Epithelial cell of proximal tubule (primary cell): ENCODE measurements around the gene DLK1. TPM values are rescaled to one million over a fixed set of nuclear protein-coding genes. Genes with fewer than 3 reads are reported as not detected.

ENCODE experiments used
- DNase-seq: peaks from one replicate; pipeline ENCODE4 v3.0.0-alpha.2; 2011; ENCODE audit warnings: low read depth
- H3K4me3 ChIP-seq: 2 replicates; pipeline ENCODE4 v1.5.1; 2011; ENCODE audit warnings: low read depth, mild to moderate bottlenecking, low read length
- CTCF ChIP-seq: conservative IDR thresholded peaks from 2 replicates; pipeline ENCODE4 v1.5.1; 2012; ENCODE audit warnings: low read depth, mild to moderate bottlenecking, low read length
- total RNA-seq: library from RNA; depleted of rRNA; stranded (reverse); fragments of >200 nt; gene quantifications from 2 replicates; pipeline ENCODE4 v1.2.3, GENCODE V29; 2015

Gene DLK1
- total RNA-seq, 1 donor from 2014 or later: not detected

GRCh38 chr14:100725587-100726387 is 905 bp upstream of the DLK1 start:
- no peak overlapping the region for H3K4me3 ChIP-seq
- DNase-seq: no peak
- TF ChIP-seq CTCF: no peak

GRCh38 chr14:100727086-100727872 is 587 bp downstream of the DLK1 start:
- no peak for TF ChIP-seq CTCF
- DNase-seq: no peak
- H3K4me3 ChIP-seq: no peak overlapping the region

DNA sequence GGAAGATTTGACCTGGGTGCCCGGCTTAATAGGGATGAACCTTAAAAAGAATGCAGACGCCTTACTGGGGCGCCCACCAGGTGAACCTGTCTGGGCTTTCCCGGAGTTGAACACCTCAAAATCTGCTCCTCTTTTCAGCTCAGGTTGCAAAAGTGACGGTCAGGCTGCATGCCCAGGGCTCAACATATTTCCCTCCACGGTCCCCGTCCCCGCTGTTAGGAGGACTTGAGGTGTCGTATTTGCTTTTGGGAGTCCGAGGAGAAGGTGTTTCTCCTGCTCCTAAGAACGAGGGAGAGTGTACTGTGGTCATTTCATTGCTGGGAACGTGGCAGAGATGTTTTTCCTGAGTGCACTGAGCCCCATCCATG is 1.2 kb downstream of the DLK1 start:
- TF ChIP-seq CTCF: no peak
- H3K4me3 ChIP-seq: no peak overlapping the region
- no peak for DNase-seq

- DNase-seq: no peak
- no peak for TF ChIP-seq CTCF
- no peak overlapping the region for H3K4me3 ChIP-seq
Measured at GRCh38 chr14:100728962-100729361, 2.3 kb downstream of the DLK1 start.

DNA sequence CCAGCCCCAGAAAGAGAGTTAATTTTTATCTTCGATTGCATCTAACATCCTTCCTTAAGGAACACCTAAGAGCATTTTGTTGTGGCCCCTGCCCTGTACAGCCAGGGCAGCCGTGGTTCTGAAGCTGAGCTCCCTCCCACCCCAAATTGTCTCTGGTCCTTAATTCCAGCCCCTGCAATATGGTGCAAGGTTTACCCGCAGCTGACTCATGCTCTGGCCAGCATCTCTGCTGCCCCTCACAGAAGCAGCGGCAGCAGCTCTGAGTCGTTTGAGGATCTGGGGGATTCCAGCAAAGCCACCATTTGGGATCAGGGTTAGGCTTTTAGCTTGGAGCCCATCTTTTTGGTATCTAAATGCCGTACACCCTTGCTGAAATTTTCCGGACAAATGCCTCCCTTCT is 3.3 kb downstream of the DLK1 start:
- no peak for DNase-seq
- no peak overlapping the region for H3K4me3 ChIP-seq
- TF ChIP-seq CTCF: no peak

GRCh38 chr14:100730581-100730980 is 3.9 kb downstream of the DLK1 start:
- TF ChIP-seq CTCF: no peak
- H3K4me3 ChIP-seq: no peak overlapping the region
- no peak for DNase-seq
